KBM-7 (cell line): ENCODE results near the gene GALNT1.

Experiments used
- DNase-seq: peaks from one replicate; pipeline ENCODE4 v3.0.0-alpha.2; 2015
- in situ Hi-C: fragments of 300-500 bp; cut with MboI; formaldehyde crosslinking; loops from 2 replicates; pipeline ENCODE4 v1.14.3; 2020; ENCODE audit warnings: low sequenced_read_pairs, low pct_unique_long_range_greater_than_20kb, mixed read lengths

Gene GALNT1

GRCh38 chr18:35732636-35733035 is 151.1 kb downstream of the GALNT1 start:
- DNase-seq, result no peak
- in situ Hi-C loops, result no loop called here

GRCh38 chr18:35733408-35733807 is 151.9 kb downstream of the GALNT1 start:
- in situ Hi-C loops, result no loop called here
- DNase-seq, result no peak

GRCh38 chr18:35736696-35737095 is 155.2 kb downstream of the GALNT1 start:
- in situ Hi-C loops, result no loop called here
- no peak for DNase-seq

GRCh38 chr18:35739778-35740177 is 158.2 kb downstream of the GALNT1 start:
- no peak for DNase-seq
- in situ Hi-C loops, result no loop called here

GRCh38 chr18:35740656-35741055 is 159.1 kb downstream of the GALNT1 start:
- in situ Hi-C loops, result no loop called here
- no peak for DNase-seq

- in situ Hi-C loops, result no loop called here
- DNase-seq, result no peak
These were observed 162.4 kb downstream of the GALNT1 start for GRCh38 chr18:35743916-35744315.

GRCh38 chr18:35745814-35746213 is 164.3 kb downstream of the GALNT1 start:
- in situ Hi-C loops, result no loop called here
- no peak for DNase-seq

- in situ Hi-C loops, result no loop called here
- DNase-seq, result no peak
These were observed 165.3 kb downstream of the GALNT1 start for GRCh38 chr18:35746826-35747339.

GRCh38 chr18:35747894-35748472 is 166.4 kb downstream of the GALNT1 start:
- in situ Hi-C loops, result no loop called here
- DNase-seq, result no peak

- in situ Hi-C loops, result loop anchor here (25.0 kb wide), 1 partner anchor 538 kb away; the partner anchor contains the start of gene FHOD3
- no peak for DNase-seq
These were observed 168.2 kb downstream of the GALNT1 start for GRCh38 chr18:35749701-35750100.

- DNase-seq, result no peak
- in situ Hi-C loops, result loop anchor here (25.0 kb wide), 1 partner anchor 536 kb away; the partner anchor contains the start of gene FHOD3
These were observed 169.4 kb downstream of the GALNT1 start for GRCh38 chr18:35750929-35751328.

GRCh38 chr18:35753306-35753910 is 171.9 kb downstream of the GALNT1 start:
- in situ Hi-C loops, result loop anchor here (25.0 kb wide), 1 partner anchor 534 kb away; the partner anchor contains the start of gene FHOD3
- no peak for DNase-seq

GRCh38 chr18:35754464-35754863 is 172.9 kb downstream of the GALNT1 start:
- DNase-seq, result no peak
- in situ Hi-C loops, result loop anchor here (25.0 kb wide), 1 partner anchor 533 kb away; the partner anchor contains the start of gene FHOD3

- no peak for DNase-seq
- in situ Hi-C loops, result loop anchor here (25.0 kb wide), 1 partner anchor 532 kb away; the partner anchor contains the start of gene FHOD3
These were observed 173.8 kb downstream of the GALNT1 start for GRCh38 chr18:35755369-35755768.

- in situ Hi-C loops, result loop anchor here (25.0 kb wide), 1 partner anchor 531 kb away; the partner anchor contains the start of gene FHOD3
These were observed 175.1 kb downstream of the GALNT1 start for GRCh38 chr18:35756506-35757117.

More at GRCh38 chr18:35756506-35757117, 175.1 kb downstream of the GALNT1 start:
- DNase-seq, result peak; percentile 61
